Mesenchymal stem cell (in vitro differentiated cells and primary cell): ENCODE data around the gene FAM228B.

Experiments
- DNase-seq: peaks from one replicate; pipeline ENCODE4 v3.0.0-alpha.2; 2013
- H2AFZ ChIP-seq: one replicate; pipeline ENCODE4 v1.6.1; 2013; ENCODE audit warnings: low read depth, mild to moderate bottlenecking, control low read depth, inconsistent platforms, low read length, moderate library complexity
- H2AK5ac ChIP-seq: 2 replicates; pipeline ENCODE4 v1.6.1; 2013; ENCODE audit warnings: low read length, moderate library complexity, mild to moderate bottlenecking, inconsistent platforms; ENCODE audit not compliant: severe bottlenecking
- H2BK120ac ChIP-seq: one replicate; pipeline ENCODE4 v1.6.1; 2013; ENCODE audit warnings: low read depth, mild to moderate bottlenecking, inconsistent platforms, low read length, moderate library complexity
- H2BK12ac ChIP-seq, 2 experiments: one replicate each; pipeline ENCODE4 v1.6.1; 2013; ENCODE audit warnings: inconsistent platforms in 2 of 2, low read length in 2 of 2, mild to moderate bottlenecking in 2 of 2, moderate library complexity in 2 of 2, control low read depth in 1 of 2
- H2BK15ac ChIP-seq: one replicate; pipeline ENCODE4 v1.6.1; 2013; ENCODE audit warnings: mild to moderate bottlenecking, low read depth, inconsistent platforms; ENCODE audit not compliant: poor library complexity, severe bottlenecking
- H2BK5ac ChIP-seq: 2 replicates; pipeline ENCODE4 v1.6.1; 2013; ENCODE audit warnings: low read depth, mild to moderate bottlenecking, low read length, control low read depth, inconsistent platforms; ENCODE audit not compliant: poor library complexity, severe bottlenecking
- H3K14ac ChIP-seq, 2 experiments: one replicate each; pipeline ENCODE4 v1.6.1; 2013; ENCODE audit warnings: inconsistent platforms in 2 of 2, low read length in 2 of 2, control low read depth in 1 of 2, mild to moderate bottlenecking in 1 of 2, moderate library complexity in 1 of 2
- H3K18ac ChIP-seq, 2 experiments: one replicate each; pipeline ENCODE4 v1.6.1; 2013; ENCODE audit warnings: inconsistent platforms in 2 of 2, low read length in 2 of 2, control low read depth in 1 of 2, low read depth in 1 of 2, mild to moderate bottlenecking in 1 of 2
- H3K23ac ChIP-seq, 2 experiments: one replicate each; pipeline ENCODE4 v1.6.1; 2013; ENCODE audit warnings: inconsistent platforms in 2 of 2, low read length in 2 of 2, mild to moderate bottlenecking in 2 of 2, moderate library complexity in 2 of 2, control low read depth in 1 of 2
- H3K27ac ChIP-seq: 2 replicates; pipeline ENCODE4 v1.5.1; 2013; ENCODE audit warnings: mild to moderate bottlenecking, moderate library complexity, low read length, control low read depth, inconsistent platforms; ENCODE audit not compliant: poor library complexity, severe bottlenecking
- H3K27me3 ChIP-seq, 2 experiments: 2 replicates each; pipeline versions ENCODE4 v1.6.1 to v1.7.0; 2013; ENCODE audit warnings: low read length in 2 of 2, mild to moderate bottlenecking in 2 of 2, moderate library complexity in 2 of 2, control low read depth in 1 of 2, inconsistent platforms in 1 of 2; ENCODE audit not compliant: control insufficient read depth in 1 of 2, insufficient read depth in 1 of 2
- H3K36me3 ChIP-seq, 2 experiments: 2 replicates each; pipeline versions ENCODE4 v1.6.1 to v1.7.0; 2013; ENCODE audit warnings: low read length in 2 of 2, control low read depth in 1 of 2, inconsistent platforms in 1 of 2, low read depth in 1 of 2, mild to moderate bottlenecking in 1 of 2; ENCODE audit not compliant: insufficient read depth in 2 of 2, control insufficient read depth in 1 of 2
- H3K4ac ChIP-seq, 2 experiments: one replicate each; pipeline ENCODE4 v1.6.1; 2013; ENCODE audit warnings: inconsistent platforms in 2 of 2, low read length in 2 of 2, mild to moderate bottlenecking in 2 of 2, moderate library complexity in 2 of 2, control low read depth in 1 of 2, low read depth in 1 of 2
- H3K4me1 ChIP-seq: 2 replicates; pipeline ENCODE4 v1.6.1; 2013; ENCODE audit warnings: low read depth, low read length, control low read depth; ENCODE audit not compliant: control insufficient read depth, insufficient read depth
- H3K4me2 ChIP-seq: 2 replicates; pipeline ENCODE4 v1.6.1; 2013; ENCODE audit warnings: low read length, mild to moderate bottlenecking, inconsistent platforms; ENCODE audit not compliant: poor library complexity, severe bottlenecking
- H3K4me3 ChIP-seq, 2 experiments: 2 replicates each; pipeline versions ENCODE4 v1.5.1 to v1.7.0; 2013; ENCODE audit warnings: low read length in 2 of 2, mild to moderate bottlenecking in 2 of 2, control low read depth in 1 of 2, low read depth in 1 of 2; ENCODE audit not compliant: insufficient read depth in 1 of 2
- H3K79me1 ChIP-seq: replicated peaks from 2 replicates; pipeline ENCODE4 v1.6.1; 2013; ENCODE audit warnings: mild to moderate bottlenecking, control low read depth, low read length, inconsistent platforms; ENCODE audit not compliant: poor library complexity, severe bottlenecking
- H3K9ac ChIP-seq: 2 replicates; pipeline ENCODE4 v1.7.0; 2013; ENCODE audit warnings: mild to moderate bottlenecking, low read length, moderate library complexity
- H3K9me3 ChIP-seq: 2 replicates; pipeline ENCODE4 v1.7.0; 2013; ENCODE audit warnings: mild to moderate bottlenecking, low read length; ENCODE audit not compliant: control insufficient read depth
- H4K8ac ChIP-seq: one replicate; pipeline ENCODE4 v1.6.1; 2013; ENCODE audit warnings: inconsistent platforms, mild to moderate bottlenecking, low read length, moderate library complexity
- H4K91ac ChIP-seq: one replicate; pipeline ENCODE4 v1.6.1; 2013; ENCODE audit warnings: mild to moderate bottlenecking, low read length, inconsistent platforms
- WGBS: methylation state at CpG from one replicate; pipeline ENCODE4 v1.1.7; 2013; ENCODE audit warnings: mixed read lengths; 5-methylcytosine and 5-hydroxymethylcytosine counted together

The FAM228B gene

GRCh38 chr2:24207359-24207758, 84.1 kb downstream of the FAM228B start:
- H3K4me2 ChIP-seq = no peak overlapping the region
- peaks cover 61 to 85% of the 10 kb centered on the region in 2 experiments for H3K36me3 ChIP-seq
- no peak overlapping the region for H3K27ac ChIP-seq
- H3K4me1 ChIP-seq = peaks cover 29% of the 10 kb centered on the region
- H3K4ac ChIP-seq = no peak overlapping the region
- H2AK5ac ChIP-seq = no peak overlapping the region
- H3K79me1 ChIP-seq = no peaks in the 10 kb centered on the region
- no peak overlapping the region for H2BK120ac ChIP-seq
- H3K4me3 ChIP-seq = no peak overlapping the region
- H3K18ac ChIP-seq = no peak overlapping the region
- no peak overlapping the region for H2BK5ac ChIP-seq
- 91% methylated on average over 11 of the region's 11 CpGs for WGBS
- H3K14ac ChIP-seq = no peak overlapping the region
- H3K9ac ChIP-seq = no peak overlapping the region
- H2AFZ ChIP-seq = no peak overlapping the region
- H2BK12ac ChIP-seq = no peak overlapping the region
- H3K27me3 ChIP-seq = no peaks in the 10 kb centered on the region
- no peak overlapping the region for H2BK15ac ChIP-seq
- DNase-seq = no peak
- no peak overlapping the region for H4K91ac ChIP-seq
- H3K23ac ChIP-seq = no peak overlapping the region
- no peaks in the 10 kb centered on the region for H3K9me3 ChIP-seq
- no peak overlapping the region for H4K8ac ChIP-seq

- WGBS = 96% methylated on average over 16 of the region's 16 CpGs
- Histone ChIP-seq H3K79me1 (no peaks in the 10 kb centered on the region), H3K36me3 (peaks cover 58 to 78% of the 10 kb centered on the region in 2 experiments), H4K91ac (no peak overlapping the region), H4K8ac (no peak overlapping the region), H2BK5ac (no peak overlapping the region), H3K23ac (no peak overlapping the region), H3K18ac (no peak overlapping the region), H3K9me3 (no peaks in the 10 kb centered on the region), H3K27me3 (no peaks in the 10 kb centered on the region), H3K4me3 (no peak overlapping the region), H2BK120ac (no peak overlapping the region), H2AFZ (no peak overlapping the region), H2AK5ac (no peak overlapping the region), H3K9ac (no peak overlapping the region), H3K27ac (no peak overlapping the region), H3K4me2 (no peak overlapping the region), H3K4me1 (peaks cover 29% of the 10 kb centered on the region), H3K4ac (no peak overlapping the region), H2BK15ac (no peak overlapping the region), H2BK12ac (no peak overlapping the region), H3K14ac (no peak overlapping the region)
- DNase-seq = no peak
These were observed 85.2 kb downstream of the FAM228B start for GRCh38 chr2:24208490-24208889.

GRCh38 chr2:24209389-24210105, 86.3 kb downstream of the FAM228B start:
- Histone ChIP-seq H3K4me2 (no peak overlapping the region), H3K4me1 (peaks cover 22% of the 10 kb centered on the region), H3K4ac (no peak overlapping the region), H4K8ac (no peak overlapping the region), H2BK120ac (no peak overlapping the region), H3K27me3 (no peaks in the 10 kb centered on the region), H3K18ac (no peak overlapping the region), H3K9ac (no peak overlapping the region), H3K27ac (peak overlapping the region; percentile 27), H3K79me1 (no peaks in the 10 kb centered on the region), H2AK5ac (no peak overlapping the region), H2AFZ (no peak overlapping the region), H2BK15ac (no peak overlapping the region), H3K36me3 (peaks cover 50 to 72% of the 10 kb centered on the region in 2 experiments), H3K23ac (no peak overlapping the region), H3K14ac (no peak overlapping the region), H2BK12ac (no peak overlapping the region), H4K91ac (no peak overlapping the region), H3K9me3 (no peaks in the 10 kb centered on the region), H3K4me3 (no peak overlapping the region), H2BK5ac (no peak overlapping the region)
- 96% methylated on average over 16 of the region's 17 CpGs for WGBS
- DNase-seq = no peak

- Histone ChIP-seq H3K4me3 (no peak overlapping the region), H3K36me3 (peaks cover 48 to 71% of the 10 kb centered on the region in 2 experiments), H4K91ac (no peak overlapping the region), H2BK15ac (no peak overlapping the region), H3K4me2 (no peak overlapping the region), H3K27ac (peak overlapping the region; percentile 27), H3K18ac (no peak overlapping the region), H2AFZ (no peak overlapping the region), H3K79me1 (no peaks in the 10 kb centered on the region), H2BK120ac (no peak overlapping the region), H3K14ac (no peak overlapping the region), H3K4me1 (peaks cover 22% of the 10 kb centered on the region), H3K4ac (no peak overlapping the region), H2BK5ac (no peak overlapping the region), H3K23ac (no peak overlapping the region), H2AK5ac (no peak overlapping the region), H4K8ac (no peak overlapping the region), H3K27me3 (no peaks in the 10 kb centered on the region), H3K9me3 (no peaks in the 10 kb centered on the region), H2BK12ac (no peak overlapping the region), H3K9ac (no peak overlapping the region)
- DNase-seq = no peak
- WGBS = 90% methylated on average over 2 of the region's 2 CpGs
These were observed 86.8 kb downstream of the FAM228B start for GRCh38 chr2:24210106-24210455.
